Left renal cortex interstitium (tissue), 4 donors: ENCODE results near the gene JAKMIP1. TPM values are rescaled to one million over a fixed set of nuclear protein-coding genes. Genes with fewer than 3 reads are reported as not detected.

Experiments
- DNase-seq, 4 donors: peaks; one replicate each; pipeline ENCODE4 v3.0.0-alpha.2; 2013; ENCODE audit warnings: low read depth in 4 of 4, low spot score in 2 of 4, missing footprints in 1 of 4
- polyA plus RNA-seq, 4 donors: library from polyadenylated mRNA; unstranded; fragments of 120-200 nt; gene quantifications; one replicate each; pipeline ENCODE4 v1.2.1, GENCODE V29; 2013; ENCODE audit not compliant: insufficient read length in 4 of 4

JAKMIP1 gene
- under 1 TPM; 0.06 to 0.22 (median 0.17) TPM for polyA plus RNA-seq

- DNase-seq = peak in 3 of 4 donors; percentile 34 to 52 (median 34)
Measured at GRCh38 chr4:6200011-6200921, at the start of gene JAKMIP1. TSS of gene JAKMIP1 (minus strand) at chr4:6200549. CDS start at chr4:6112850, 87,699 bp downstream.

- DNase-seq = no peak
Measured at GRCh38 chr4:6248394-6248793, 48.0 kb upstream of the JAKMIP1 start.

GRCh38 chr4:6246170-6246634, 45.9 kb upstream of the JAKMIP1 start:
- DNase-seq = no peak

- DNase-seq = peak in 1 of 4 donors; percentile 62
Measured at GRCh38 chr4:6245246-6246169, 45.2 kb upstream of the JAKMIP1 start.

- DNase-seq = no peak
Measured at GRCh38 chr4:6242271-6243029, 42.1 kb upstream of the JAKMIP1 start.

GRCh38 chr4:6241062-6241845, 40.9 kb upstream of the JAKMIP1 start:
- DNase-seq = no peak

- DNase-seq = no peak
Measured at GRCh38 chr4:6239968-6240367, 39.6 kb upstream of the JAKMIP1 start.

- no peak for DNase-seq
Measured at GRCh38 chr4:6239486-6239885, 39.1 kb upstream of the JAKMIP1 start.

GRCh38 chr4:6236816-6237390, 36.6 kb upstream of the JAKMIP1 start:
- no peak for DNase-seq

- no peak for DNase-seq
Measured at GRCh38 chr4:6235901-6236640, 35.7 kb upstream of the JAKMIP1 start.

GRCh38 chr4:6235012-6235411, 34.7 kb upstream of the JAKMIP1 start:
- DNase-seq = no peak

GRCh38 chr4:6233929-6234328, 33.6 kb upstream of the JAKMIP1 start:
- no peak for DNase-seq

GRCh38 chr4:6232836-6233785, 32.8 kb upstream of the JAKMIP1 start:
- no peak for DNase-seq

- DNase-seq = no peak
Measured at GRCh38 chr4:6231663-6232165, 31.4 kb upstream of the JAKMIP1 start.

GRCh38 chr4:6230827-6231662, 30.7 kb upstream of the JAKMIP1 start:
- DNase-seq = no peak

GRCh38 chr4:6230502-6230785, 30.1 kb upstream of the JAKMIP1 start:
- no peak for DNase-seq
